ENCODE measurements around the gene PVALEF. TPM values are rescaled to one million over a fixed set of nuclear protein-coding genes. Genes with fewer than 3 reads are reported as not detected.

The PVALEF gene
- total and polyA plus RNA-seq, 2 of the 13 experiments (the other 11 are each of a cell fraction or from before 2014, with no cell fraction given): 0.18 TPM

- TF ChIP-seq, protein P1, sequence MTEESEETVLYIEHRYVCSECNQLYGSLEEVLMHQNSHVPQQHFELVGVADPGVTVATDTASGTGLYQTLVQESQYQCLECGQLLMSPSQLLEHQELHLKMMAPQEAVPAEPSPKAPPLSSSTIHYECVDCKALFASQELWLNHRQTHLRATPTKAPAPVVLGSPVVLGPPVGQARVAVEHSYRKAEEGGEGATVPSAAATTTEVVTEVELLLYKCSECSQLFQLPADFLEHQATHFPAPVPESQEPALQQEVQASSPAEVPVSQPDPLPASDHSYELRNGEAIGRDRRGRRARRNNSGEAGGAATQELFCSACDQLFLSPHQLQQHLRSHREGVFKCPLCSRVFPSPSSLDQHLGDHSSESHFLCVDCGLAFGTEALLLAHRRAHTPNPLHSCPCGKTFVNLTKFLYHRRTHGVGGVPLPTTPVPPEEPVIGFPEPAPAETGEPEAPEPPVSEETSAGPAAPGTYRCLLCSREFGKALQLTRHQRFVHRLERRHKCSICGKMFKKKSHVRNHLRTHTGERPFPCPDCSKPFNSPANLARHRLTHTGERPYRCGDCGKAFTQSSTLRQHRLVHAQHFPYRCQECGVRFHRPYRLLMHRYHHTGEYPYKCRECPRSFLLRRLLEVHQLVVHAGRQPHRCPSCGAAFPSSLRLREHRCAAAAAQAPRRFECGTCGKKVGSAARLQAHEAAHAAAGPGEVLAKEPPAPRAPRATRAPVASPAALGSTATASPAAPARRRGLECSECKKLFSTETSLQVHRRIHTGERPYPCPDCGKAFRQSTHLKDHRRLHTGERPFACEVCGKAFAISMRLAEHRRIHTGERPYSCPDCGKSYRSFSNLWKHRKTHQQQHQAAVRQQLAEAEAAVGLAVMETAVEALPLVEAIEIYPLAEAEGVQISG (CRISPR knock-in tag; IDR thresholded peaks at IDR 0.05): no peak; the same call in 1 of the 2 replicates
- TF ChIP-seq KDM3A (CRISPR knock-in tag; IDR thresholded peaks at IDR 0.05; ENCODE audit: low read depth) (no peak), TOPORS (CRISPR knock-in tag; IDR thresholded peaks at IDR 0.05) (no peak), ZSCAN25 (CRISPR knock-in tag; IDR thresholded peaks at IDR 0.05) (no peak), PLRG1 (conservative IDR thresholded peaks at IDR 0.05) (no peak), ERF (CRISPR knock-in tag; IDR thresholded peaks at IDR 0.05) (peak; percentile 54; the same call in 1 of the 2 replicates), YEATS2 (CRISPR knock-in tag; IDR thresholded peaks at IDR 0.05; ENCODE audit: borderline replicate concordance) (no peak), ZNF597 (CRISPR knock-in tag; IDR thresholded peaks at IDR 0.05) (no peak), GRHL1 (CRISPR knock-in tag; conservative IDR thresholded peaks at IDR 0.05) (no peak), ZHX1 (CRISPR knock-in tag; IDR thresholded peaks at IDR 0.05; ENCODE audit: low read depth) (0 out of 2 replicates have a peak, but pooled peaks have one; percentile 15), ARID2 (CRISPR knock-in tag; IDR thresholded peaks at IDR 0.05; ENCODE audit: borderline replicate concordance) (no peak), TBX2 (CRISPR knock-in tag; IDR thresholded peaks at IDR 0.05; ENCODE audit: borderline replicate concordance) (peak; percentile 44; the same call in 1 of the 2 replicates), ZNF720 (CRISPR knock-in tag; IDR thresholded peaks at IDR 0.05) (no peak), ZNF615 (CRISPR knock-in tag; IDR thresholded peaks at IDR 0.05; ENCODE audit: borderline replicate concordance) (no peak), ZNF678 (CRISPR knock-in tag; IDR thresholded peaks at IDR 0.05) (peak; percentile 85)
- TF ChIP-seq, protein P2, sequence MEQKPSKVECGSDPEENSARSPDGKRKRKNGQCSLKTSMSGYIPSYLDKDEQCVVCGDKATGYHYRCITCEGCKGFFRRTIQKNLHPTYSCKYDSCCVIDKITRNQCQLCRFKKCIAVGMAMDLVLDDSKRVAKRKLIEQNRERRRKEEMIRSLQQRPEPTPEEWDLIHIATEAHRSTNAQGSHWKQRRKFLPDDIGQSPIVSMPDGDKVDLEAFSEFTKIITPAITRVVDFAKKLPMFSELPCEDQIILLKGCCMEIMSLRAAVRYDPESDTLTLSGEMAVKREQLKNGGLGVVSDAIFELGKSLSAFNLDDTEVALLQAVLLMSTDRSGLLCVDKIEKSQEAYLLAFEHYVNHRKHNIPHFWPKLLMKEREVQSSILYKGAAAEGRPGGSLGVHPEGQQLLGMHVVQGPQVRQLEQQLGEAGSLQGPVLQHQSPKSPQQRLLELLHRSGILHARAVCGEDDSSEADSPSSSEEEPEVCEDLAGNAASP (CRISPR knock-in tag; IDR thresholded peaks at IDR 0.05; ENCODE audit: borderline replicate concordance): no peak
- TF ChIP-seq, protein P3, sequence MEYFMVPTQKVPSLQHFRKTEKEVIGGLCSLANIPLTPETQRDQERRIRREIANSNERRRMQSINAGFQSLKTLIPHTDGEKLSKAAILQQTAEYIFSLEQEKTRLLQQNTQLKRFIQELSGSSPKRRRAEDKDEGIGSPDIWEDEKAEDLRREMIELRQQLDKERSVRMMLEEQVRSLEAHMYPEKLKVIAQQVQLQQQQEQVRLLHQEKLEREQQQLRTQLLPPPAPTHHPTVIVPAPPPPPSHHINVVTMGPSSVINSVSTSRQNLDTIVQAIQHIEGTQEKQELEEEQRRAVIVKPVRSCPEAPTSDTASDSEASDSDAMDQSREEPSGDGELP (IDR thresholded peaks at IDR 0.05; ENCODE audit: borderline replicate concordance, low read depth): 0 out of 2 replicates have a peak, but pooled peaks have one; percentile 35
Observed at GRCh38 chr17:81164371-81165245, 699 bp upstream of the PVALEF start (continued).
